K562 (cell line): ENCODE results near the gene CLCNKA. TPM values are rescaled to one million over a fixed set of nuclear protein-coding genes. Genes with fewer than 3 reads are reported as not detected.
A peak's percentile ranks its signal among the peaks of the same experiment; 100 is the strongest.

Experiments
- ARID3A ChIP-seq: IDR thresholded peaks from 2 replicates; pipeline ENCODE4 v1.6.1; 2012; ENCODE audit warnings: low read depth, low read length, improper control_type of control experiment, borderline replicate concordance
- CTBP1 ChIP-seq: fragments of 450-650 bp; IDR thresholded peaks from 2 replicates; pipeline ENCODE4 v1.6.1; 2016; ENCODE audit warnings: borderline replicate concordance
- E2F3 ChIP-seq: fragments of 250-450 bp; sonication (Bioruptor Pico); IDR thresholded peaks from 2 replicates; pipeline ENCODE4 v1.4.0; 2020; ENCODE audit warnings: mild to moderate bottlenecking
- HDGF ChIP-seq: fragments of 450-650 bp; IDR thresholded peaks from 2 replicates; pipeline ENCODE4 v1.6.1; 2016
- LCOR ChIP-seq: sonication (generic); formaldehyde crosslinking; IDR thresholded peaks from 2 replicates; pipeline ENCODE4 v1.8.0; 2022; ENCODE audit warnings: mild to moderate bottlenecking, missing genetic modification reagents
- SMC3 ChIP-seq: conservative IDR thresholded peaks from 2 replicates; pipeline ENCODE4 v1.6.1; 2011; ENCODE audit warnings: low read depth, low read length, improper control_type of control experiment; ENCODE audit not compliant: insufficient read depth
- TEAD1 ChIP-seq, 2 experiments: fragments of 450-650 bp in 1 of 2; sonication (generic) in 1 of 2; formaldehyde crosslinking; IDR thresholded peaks; 2 replicates each; pipeline versions ENCODE4 v1.4.0 to v1.8.0; 2020 to 2022; ENCODE audit warnings: mild to moderate bottlenecking in 2 of 2, missing genetic modification reagents in 1 of 2
- TOE1 ChIP-seq, 2 experiments: fragments of 450-650 bp in 1 of 2; sonication (generic) in 1 of 2; formaldehyde crosslinking in 1 of 2; IDR thresholded peaks; 2 replicates each; pipeline versions ENCODE4 v1.7.1 to v1.8.0; 2016 to 2022; ENCODE audit warnings: borderline replicate concordance in 2 of 2, mild to moderate bottlenecking in 2 of 2, antibody characterized with exemption in 1 of 2, inconsistent platforms in 1 of 2, low read depth in 1 of 2, missing genetic modification reagents in 1 of 2, moderate library complexity in 1 of 2
- polyA plus RNA-seq, 8 experiments: library from polyadenylated mRNA; depleted of rRNA in 4 of 8; stranded (reverse) in 5 of 8; unstranded in 3 of 8; fragments of >200 nt; fragmentation: Nextera tagmentation in 2 of 8; fragmentation: Illumina TruSeq in 1 of 8; extraction: Ambion mirVana in 2 of 8; extraction: Trizol in 1 of 8; gene quantifications; 2 replicates each; pipeline versions ENCODE4 v1.2.1 to v1.2.3, GENCODE V29; 2011 to 2014; ENCODE audit warnings: inconsistent platforms in 1 of 8, missing spikeins in 1 of 8
- total RNA-seq, 7 experiments: library from RNA; depleted of rRNA in 6 of 7; stranded (reverse); fragments of >200 nt in 6 of 7; fragmentation: Illumina TruSeq in 2 of 7; extraction: Trizol in 2 of 7; gene quantifications; 2 replicates each; pipeline versions ENCODE4 v1.2.1 to v1.2.3, GENCODE V29; 2011 to 2021; ENCODE audit warnings: low replicate concordance in 1 of 7
- TF ChIP-seq, protein P1 (sequence below): sonication (generic); formaldehyde crosslinking; IDR thresholded peaks from 2 replicates; pipeline ENCODE4 v1.8.1; 2023; ENCODE audit warnings: mild to moderate bottlenecking, missing genetic modification reagents
- TF ChIP-seq, protein P2 (sequence below), 2 experiments: fragments of 450-650 bp; formaldehyde crosslinking in 1 of 2; IDR thresholded peaks; 2 replicates each; pipeline versions ENCODE4 v1.4.0 to v1.6.1; 2014 to 2020; ENCODE audit warnings: mild to moderate bottlenecking in 2 of 2, borderline replicate concordance in 1 of 2, low read depth in 1 of 2

The CLCNKA gene
- total and polyA plus RNA-seq, 9 of the 15 experiments (the other 6 are each of a cell fraction or from before 2014, with no cell fraction given), result 0.03 to 0.37 (median 0.10) TPM; not detected in 3

GRCh38 chr1:16078925-16079656 is 57.3 kb downstream of the CLCNKA start (continued):
- TF ChIP-seq CTBP1 (peak; percentile 46; the same call in 1 of the 2 replicates), TEAD1 (CRISPR knock-in tag; IDR thresholded peaks at IDR 0.05) (0 out of 4 replicates have a peak, but pooled peaks of 1 of the 2 experiments have one; percentile 62), HDGF (peak; percentile 78; the same call in 1 of the 2 replicates), E2F3 (CRISPR knock-in tag) (no peak), ARID3A (no peak), TOE1 (IDR thresholded peaks at IDR 0.05; ENCODE audit: borderline replicate concordance) (peak; percentile 51; the same call in 1 of the 2 replicates), TOE1 (CRISPR knock-in tag; IDR thresholded peaks at IDR 0.05; ENCODE audit: borderline replicate concordance, low read depth) (no peak), SMC3 (peak; percentile 97), LCOR (peak; percentile 65)
- TF ChIP-seq, protein P1, sequence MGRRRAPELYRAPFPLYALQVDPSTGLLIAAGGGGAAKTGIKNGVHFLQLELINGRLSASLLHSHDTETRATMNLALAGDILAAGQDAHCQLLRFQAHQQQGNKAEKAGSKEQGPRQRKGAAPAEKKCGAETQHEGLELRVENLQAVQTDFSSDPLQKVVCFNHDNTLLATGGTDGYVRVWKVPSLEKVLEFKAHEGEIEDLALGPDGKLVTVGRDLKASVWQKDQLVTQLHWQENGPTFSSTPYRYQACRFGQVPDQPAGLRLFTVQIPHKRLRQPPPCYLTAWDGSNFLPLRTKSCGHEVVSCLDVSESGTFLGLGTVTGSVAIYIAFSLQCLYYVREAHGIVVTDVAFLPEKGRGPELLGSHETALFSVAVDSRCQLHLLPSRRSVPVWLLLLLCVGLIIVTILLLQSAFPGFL, result 0 out of 2 replicates have a peak, but pooled peaks have one; percentile 54
- TF ChIP-seq, protein P2, sequence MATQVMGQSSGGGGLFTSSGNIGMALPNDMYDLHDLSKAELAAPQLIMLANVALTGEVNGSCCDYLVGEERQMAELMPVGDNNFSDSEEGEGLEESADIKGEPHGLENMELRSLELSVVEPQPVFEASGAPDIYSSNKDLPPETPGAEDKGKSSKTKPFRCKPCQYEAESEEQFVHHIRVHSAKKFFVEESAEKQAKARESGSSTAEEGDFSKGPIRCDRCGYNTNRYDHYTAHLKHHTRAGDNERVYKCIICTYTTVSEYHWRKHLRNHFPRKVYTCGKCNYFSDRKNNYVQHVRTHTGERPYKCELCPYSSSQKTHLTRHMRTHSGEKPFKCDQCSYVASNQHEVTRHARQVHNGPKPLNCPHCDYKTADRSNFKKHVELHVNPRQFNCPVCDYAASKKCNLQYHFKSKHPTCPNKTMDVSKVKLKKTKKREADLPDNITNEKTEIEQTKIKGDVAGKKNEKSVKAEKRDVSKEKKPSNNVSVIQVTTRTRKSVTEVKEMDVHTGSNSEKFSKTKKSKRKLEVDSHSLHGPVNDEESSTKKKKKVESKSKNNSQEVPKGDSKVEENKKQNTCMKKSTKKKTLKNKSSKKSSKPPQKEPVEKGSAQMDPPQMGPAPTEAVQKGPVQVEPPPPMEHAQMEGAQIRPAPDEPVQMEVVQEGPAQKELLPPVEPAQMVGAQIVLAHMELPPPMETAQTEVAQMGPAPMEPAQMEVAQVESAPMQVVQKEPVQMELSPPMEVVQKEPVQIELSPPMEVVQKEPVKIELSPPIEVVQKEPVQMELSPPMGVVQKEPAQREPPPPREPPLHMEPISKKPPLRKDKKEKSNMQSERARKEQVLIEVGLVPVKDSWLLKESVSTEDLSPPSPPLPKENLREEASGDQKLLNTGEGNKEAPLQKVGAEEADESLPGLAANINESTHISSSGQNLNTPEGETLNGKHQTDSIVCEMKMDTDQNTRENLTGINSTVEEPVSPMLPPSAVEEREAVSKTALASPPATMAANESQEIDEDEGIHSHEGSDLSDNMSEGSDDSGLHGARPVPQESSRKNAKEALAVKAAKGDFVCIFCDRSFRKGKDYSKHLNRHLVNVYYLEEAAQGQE (IDR thresholded peaks at IDR 0.05; ENCODE audit: borderline replicate concordance), result peak; percentile 92
- TF ChIP-seq, protein P2 (CRISPR knock-in tag; IDR thresholded peaks at IDR 0.05; ENCODE audit: low read depth), result no peak
